CD4-positive, alpha-beta memory T cell (primary cell): ENCODE measurements around the gene TMEM14C. TPM values are rescaled to one million over a fixed set of nuclear protein-coding genes. Genes with fewer than 3 reads are reported as not detected.
"Not testable (repeated sequence)": the region's sequence is repeated elsewhere in the genome, so short reads cannot be mapped to it uniquely, and the experiment has no call there.

Source experiments
- CTCF ChIA-PET: fragments of 350-600 bp; sonication (Branson Sonifier 250); formaldehyde crosslinking; loops from one replicate; lab custom pipeline; 2021; ENCODE audit warnings: inconsistent platforms; ENCODE audit not compliant: partially characterized antibody; lab: Charles Lee
- POLR2A ChIA-PET: fragments of 350-600 bp; sonication (Branson Sonifier 250); formaldehyde crosslinking; loops from one replicate; lab custom pipeline; 2021; ENCODE audit not compliant: partially characterized antibody; lab: Charles Lee
- DNase-seq, 5 donors: peaks; one replicate each; pipeline versions ENCODE4 v3.0.0 to v3.0.0-alpha.2; 2020 to 2022; ENCODE audit warnings: mixed read lengths in 1 of 5
- H3K27ac ChIP-seq: one replicate; pipeline ENCODE4 v1.7.0; 2013; ENCODE audit warnings: low read depth, low read length
- H3K27me3 ChIP-seq: 2 replicates; pipeline ENCODE4 v1.7.0; 2013; ENCODE audit warnings: mild to moderate bottlenecking, low read length, moderate library complexity; ENCODE audit not compliant: insufficient read depth
- H3K36me3 ChIP-seq: 2 replicates; pipeline ENCODE4 v1.7.0; 2013; ENCODE audit warnings: mild to moderate bottlenecking, low read length, moderate library complexity; ENCODE audit not compliant: insufficient read depth
- H3K4me1 ChIP-seq: 2 replicates; pipeline ENCODE4 v1.7.0; 2013; ENCODE audit warnings: mild to moderate bottlenecking, low read length, moderate library complexity; ENCODE audit not compliant: insufficient read depth
- H3K4me3 ChIP-seq, 2 donors: one replicate each; pipeline ENCODE4 v1.7.0; 2013; ENCODE audit warnings: low read length in 2 of 2, mild to moderate bottlenecking in 1 of 2
- H3K9me3 ChIP-seq, 2 donors: one replicate each; pipeline ENCODE4 v1.7.0; 2013; ENCODE audit warnings: low read length in 2 of 2, control low read depth in 1 of 2; ENCODE audit not compliant: control insufficient read depth in 1 of 2
- H3K27ac Mint-ChIP-seq, 7 donors: one replicate each; pipeline ENCODE4 v1.8.0; 2020 to 2021; ENCODE audit warnings: mixed read lengths in 7 of 7, mild to moderate bottlenecking in 6 of 7, inconsistent platforms in 3 of 7, moderate library complexity in 3 of 7
- H3K27me3 Mint-ChIP-seq, 2 donors: one replicate each; pipeline ENCODE4 v1.8.0; 2020 to 2021; ENCODE audit warnings: mixed read lengths in 2 of 2
- H3K36me3 Mint-ChIP-seq, 2 donors: one replicate each; pipeline ENCODE4 v1.8.0; 2020 to 2021; ENCODE audit warnings: mixed read lengths in 2 of 2, inconsistent platforms in 1 of 2, mild to moderate bottlenecking in 1 of 2
- H3K4me1 Mint-ChIP-seq, 4 donors: one replicate each; pipeline ENCODE4 v1.8.0; 2020 to 2021; ENCODE audit warnings: mixed read lengths in 4 of 4, mild to moderate bottlenecking in 1 of 4
- H3K4me3 Mint-ChIP-seq, 8 donors: one replicate each; pipeline ENCODE4 v1.8.0; 2020 to 2021; ENCODE audit warnings: mixed read lengths in 8 of 8, mild to moderate bottlenecking in 7 of 8, moderate library complexity in 6 of 8, inconsistent platforms in 3 of 8
- H3K9me3 Mint-ChIP-seq, 8 donors: one replicate each; pipeline ENCODE4 v1.8.0; 2020 to 2021; ENCODE audit warnings: mixed read lengths in 8 of 8, mild to moderate bottlenecking in 5 of 8, inconsistent platforms in 3 of 8, moderate library complexity in 1 of 8
- intact Hi-C: fragments of 100-400 bp; cut with micrococcal nuclease; formaldehyde crosslinking; loops from one replicate; pipeline ENCODE4 v1.15.1; 2023
- polyA plus RNA-seq, 2 donors: library from polyadenylated mRNA; unstranded; fragments of 300-500 nt; fragmentation: Illumina TruSeq; gene quantifications; one replicate each; pipeline ENCODE4 v1.2.3, GENCODE V29; 2021
- total RNA-seq, 2 experiments: library from RNA; stranded (reverse); gene quantifications; one replicate each; pipeline ENCODE4 v1.2.3, GENCODE V29; 2021

TMEM14C gene
- total and polyA plus RNA-seq, 4 experiments from 2014 or later: 34.1 to 107 (median 63.6) TPM

DNA sequence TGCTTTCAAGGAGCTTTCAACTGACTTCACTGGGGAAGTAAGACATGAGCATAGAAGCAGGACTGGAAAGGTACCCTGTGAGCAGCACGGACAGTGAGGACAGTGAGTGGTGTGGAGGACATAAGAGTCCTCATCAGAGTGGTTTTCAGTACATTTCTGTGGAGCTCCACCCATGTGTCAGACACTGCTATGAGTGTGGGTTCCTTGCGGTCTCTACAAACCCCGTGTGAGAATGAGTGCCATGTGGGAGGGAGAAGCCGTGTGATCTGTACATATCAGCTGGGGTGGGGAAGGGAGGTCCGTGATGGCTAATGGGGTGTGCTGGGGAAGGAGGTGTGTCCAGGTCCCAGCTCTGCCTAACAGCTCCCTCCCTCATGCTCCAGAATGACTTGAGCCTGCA lies 28.9 kb downstream of the TMEM14C start:
- H3K9me3 Mint-ChIP-seq, H3K27me3 ChIP-seq, H3K4me3 ChIP-seq, H3K27me3 Mint-ChIP-seq, H3K9me3 ChIP-seq, H3K4me3 Mint-ChIP-seq, DNase-seq, intact Hi-C loops, H3K27ac ChIP-seq, CTCF ChIA-PET: not testable (repeated sequence)
- POLR2A ChIA-PET: interaction anchor here (0.9 kb wide), 1 partner anchor 57 kb away, joined by 3 read pairs; the partner anchor contains the start of genes C6orf52 and PAK1IP1
- H3K4me1 ChIP-seq: peaks cover 38% of the 10 kb centered on the region
- H3K36me3 ChIP-seq: peaks cover 26% of the 10 kb centered on the region
- Mint-ChIP-seq H3K36me3 (peaks cover 44 to 73% of the 10 kb centered on the region in 2 donors), H3K27ac (peak overlapping the region in 1 of 7 donors; percentile 22), H3K4me1 (peaks cover 33 to 75% (median 58%) of the 10 kb centered on the region in 4 donors)

DNA sequence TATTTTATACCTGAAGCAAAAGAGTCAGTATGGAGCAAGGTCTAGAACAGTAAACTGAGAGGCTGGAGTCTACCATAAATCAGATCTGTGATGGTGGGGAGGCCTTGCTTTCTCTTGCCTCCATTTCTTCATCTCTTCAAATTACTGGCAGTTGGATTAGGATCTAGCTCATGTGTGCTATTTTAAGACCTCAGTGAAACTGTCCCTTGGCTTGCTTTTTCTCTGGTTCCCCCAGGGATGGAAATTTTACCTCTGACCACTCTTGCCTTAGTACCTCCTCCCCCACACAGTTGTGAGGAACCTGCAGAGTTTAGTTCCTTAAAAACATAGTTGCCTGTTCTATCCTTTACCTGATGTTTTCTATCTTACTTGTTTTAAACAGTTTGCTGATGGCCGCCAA lies 33.2 kb downstream of the TMEM14C start:
- ChIA-PET POLR2A (no interaction called here), CTCF (no interaction called here)
- H3K36me3 ChIP-seq: peaks cover 26% of the 10 kb centered on the region
- H3K4me3 ChIP-seq: no peak overlapping the region
- no peak for DNase-seq
- peaks cover 6% of the 10 kb centered on the region for H3K4me1 ChIP-seq
- H3K4me1 Mint-ChIP-seq: peaks cover 22 to 48% (median 40%) of the 10 kb centered on the region in 4 donors
- no peaks in the 10 kb centered on the region for H3K27me3 Mint-ChIP-seq
- H3K4me3 Mint-ChIP-seq: no peak overlapping the region
- peaks cover 64 to 77% of the 10 kb centered on the region in 2 donors for H3K36me3 Mint-ChIP-seq
- no peaks in the 10 kb centered on the region for H3K9me3 Mint-ChIP-seq
- peak overlapping the region in 3 of 7 donors; percentile 9 to 57 (median 44) for H3K27ac Mint-ChIP-seq
- H3K27me3 ChIP-seq: no peaks in the 10 kb centered on the region
- no peaks in the 10 kb centered on the region for H3K9me3 ChIP-seq
- no peak overlapping the region for H3K27ac ChIP-seq
- intact Hi-C loops: no loop called here

DNA sequence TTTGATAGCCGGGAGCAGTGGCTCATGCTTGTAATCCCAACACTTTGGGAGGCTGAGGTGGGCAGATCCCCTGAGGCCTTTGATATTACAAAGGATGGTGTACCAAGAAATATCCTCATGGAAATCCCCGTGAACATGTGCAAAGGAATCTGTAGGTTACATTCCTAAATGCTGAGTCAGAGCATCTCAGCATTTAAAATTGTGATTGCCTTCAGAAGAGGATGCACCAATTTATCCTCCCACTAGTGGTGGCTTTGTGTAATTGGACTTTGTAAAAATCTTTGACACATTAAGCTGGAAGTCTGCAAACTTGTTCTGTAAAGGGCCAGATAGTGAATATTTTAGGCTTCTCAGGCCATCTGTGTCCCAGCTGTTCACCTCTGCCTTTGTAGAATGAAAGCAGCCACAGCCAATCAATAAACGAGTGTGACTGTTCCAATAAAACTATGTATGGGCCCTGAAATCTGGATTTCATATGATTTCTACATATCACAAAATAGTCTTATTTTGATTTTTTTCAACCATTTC lies 36.5 kb downstream of the TMEM14C start:
- Mint-ChIP-seq H3K27ac (peak overlapping the region in 1 of 7 donors; percentile 53), H3K4me3 (no peak overlapping the region), H3K36me3 (peaks cover 58 to 63% of the 10 kb centered on the region in 2 donors), H3K4me1 (peaks cover 10 to 26% (median 20%) of the 10 kb centered on the region in 4 donors), H3K27me3 (no peaks in the 10 kb centered on the region), H3K9me3 (no peaks in the 10 kb centered on the region)
- Histone ChIP-seq H3K27me3 (no peaks in the 10 kb centered on the region), H3K4me1 (no peaks in the 10 kb centered on the region), H3K27ac (no peak overlapping the region), H3K36me3 (peaks cover 16% of the 10 kb centered on the region), H3K9me3 (no peaks in the 10 kb centered on the region), H3K4me3 (no peak overlapping the region)
- intact Hi-C loops: loop anchor here (2.0 kb wide), 1 partner anchor 281 kb away; no protein-coding TSS in a partner anchor
- ChIA-PET POLR2A (interaction anchor here (1.7 kb wide), 1 partner anchor 11 kb away, joined by 3 read pairs; no protein-coding TSS in a partner anchor), CTCF (interaction anchor here (0.6 to 1.1 kb wide), 4 partner anchors 15 to 189 kb away, joined by 3 read pairs; partner anchors contain the start of genes C6orf52 and PAK1IP1)
- peak in 3 of 5 donors; percentile 13 to 23 (median 16) for DNase-seq

DNA sequence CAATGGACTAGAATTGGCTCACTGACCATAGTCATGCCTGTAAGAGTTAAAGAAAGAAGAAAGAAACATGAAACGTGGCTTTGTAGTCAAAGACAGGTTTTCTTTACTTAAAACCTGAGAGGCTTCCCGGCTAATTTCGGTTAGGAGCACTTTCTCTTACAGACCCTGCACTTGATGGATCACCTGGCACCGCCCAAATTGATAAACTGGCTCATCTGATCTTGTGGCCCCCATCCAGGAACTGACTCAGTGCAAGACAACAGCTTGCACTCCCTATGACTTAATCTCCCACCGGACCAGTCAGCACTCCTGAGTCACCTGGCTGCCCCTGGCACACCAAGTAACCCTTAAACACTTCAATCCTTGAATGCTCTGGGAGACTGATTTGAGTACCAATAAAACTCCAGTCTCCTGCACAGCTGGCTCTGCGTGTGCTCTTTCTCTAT lies 37.0 kb downstream of the TMEM14C start:
- Mint-ChIP-seq H3K27ac (no peak overlapping the region), H3K4me1 (peaks cover 9 to 23% (median 16%) of the 10 kb centered on the region in 4 donors), H3K4me3 (no peak overlapping the region), H3K9me3 (no peaks in the 10 kb centered on the region), H3K36me3 (peaks cover 52 to 57% of the 10 kb centered on the region in 2 donors), H3K27me3 (no peaks in the 10 kb centered on the region)
- no peak overlapping the region for H3K27ac ChIP-seq
- no peaks in the 10 kb centered on the region for H3K27me3 ChIP-seq
- no peaks in the 10 kb centered on the region for H3K9me3 ChIP-seq
- H3K4me1 ChIP-seq: no peaks in the 10 kb centered on the region
- H3K4me3 ChIP-seq: no peak overlapping the region
- POLR2A ChIA-PET: interaction anchor here (1.7 kb wide), 1 partner anchor 12 kb away, joined by 3 read pairs; no protein-coding TSS in a partner anchor
- peaks cover 11% of the 10 kb centered on the region for H3K36me3 ChIP-seq
- intact Hi-C loops: loop anchor here (2.0 kb wide), 1 partner anchor 281 kb away; no protein-coding TSS in a partner anchor
- CTCF ChIA-PET: interaction anchor here (0.9 to 1.1 kb wide), 2 partner anchors 14 to 65 kb away, joined by 3 read pairs; partner anchors contain the start of genes C6orf52 and PAK1IP1
- no peak for DNase-seq

DNA sequence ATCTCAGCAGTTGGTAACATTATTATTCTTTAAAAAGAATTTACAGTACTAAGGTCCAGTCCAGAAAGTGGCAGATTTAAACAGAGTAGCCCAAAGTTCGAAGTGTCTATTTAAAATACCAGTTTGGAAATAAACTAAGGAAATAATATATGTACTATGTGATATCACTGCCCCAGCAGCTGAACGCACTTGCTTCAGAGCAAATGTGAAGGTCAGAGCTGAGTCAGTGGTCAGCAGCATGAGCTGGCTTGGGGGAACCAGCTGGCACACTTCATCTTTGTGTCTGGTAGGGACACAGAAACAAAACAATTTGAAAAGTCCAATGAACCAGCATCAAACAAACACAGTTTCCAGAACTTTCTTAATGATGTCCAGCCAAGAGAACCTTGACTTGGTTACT lies 40.1 kb downstream of the TMEM14C start:
- H3K9me3 Mint-ChIP-seq: no peaks in the 10 kb centered on the region
- POLR2A ChIA-PET: no interaction called here

DNA sequence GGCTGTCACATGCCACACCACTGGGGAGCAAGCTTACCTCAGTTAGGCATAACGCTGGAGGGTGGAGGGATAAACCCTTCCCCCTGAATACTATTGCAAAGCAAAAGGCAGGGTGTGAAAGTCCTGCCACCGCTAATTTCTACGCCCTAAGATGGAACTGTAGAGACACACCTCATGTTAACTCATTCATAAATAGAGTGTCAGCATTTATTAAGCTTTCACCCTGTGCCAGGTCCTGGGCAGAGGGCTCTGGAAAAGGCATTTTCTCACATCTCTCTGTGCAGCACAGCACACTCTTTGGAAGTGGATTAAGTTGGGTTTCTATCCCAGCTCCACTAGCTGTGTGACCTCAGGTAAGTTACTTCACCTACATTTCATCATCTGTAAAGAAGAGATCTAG lies 46.5 kb downstream of the TMEM14C start:
- H3K36me3 ChIP-seq: peaks cover 5% of the 10 kb centered on the region
- Mint-ChIP-seq H3K4me1 (no peaks in the 10 kb centered on the region), H3K27me3 (no peaks in the 10 kb centered on the region), H3K36me3 (peaks cover 24 to 28% of the 10 kb centered on the region in 2 donors), H3K27ac (peak overlapping the region in 3 of 7 donors; percentile 27 to 55 (median 48)), H3K9me3 (no peaks in the 10 kb centered on the region), H3K4me3 (no peak overlapping the region)
- H3K27me3 ChIP-seq: no peaks in the 10 kb centered on the region
- no peaks in the 10 kb centered on the region for H3K9me3 ChIP-seq
- no peaks in the 10 kb centered on the region for H3K4me1 ChIP-seq
- no peak overlapping the region for H3K4me3 ChIP-seq
- intact Hi-C loops: no loop called here
- POLR2A ChIA-PET: no interaction called here
- H3K27ac ChIP-seq: no peak overlapping the region
- CTCF ChIA-PET: no interaction called here
- no peak for DNase-seq

More for the DNA sequence above, 40.1 kb downstream of the TMEM14C start:
- H3K4me1 Mint-ChIP-seq: peaks cover 6 to 18% (median 10%) of the 10 kb centered on the region in 4 donors
- Histone ChIP-seq H3K9me3 (no peaks in the 10 kb centered on the region), H3K27me3 (no peaks in the 10 kb centered on the region), H3K4me3 (no peak overlapping the region), H3K27ac (no peak overlapping the region), H3K36me3 (peaks cover 4% of the 10 kb centered on the region), H3K4me1 (no peaks in the 10 kb centered on the region)
- H3K4me3 Mint-ChIP-seq: no peak overlapping the region
- no peak for DNase-seq
- intact Hi-C loops: no loop called here
- H3K36me3 Mint-ChIP-seq: peaks cover 30% of the 10 kb centered on the region in 2 donors
- no peak overlapping the region for H3K27ac Mint-ChIP-seq
- H3K27me3 Mint-ChIP-seq: no peaks in the 10 kb centered on the region
- CTCF ChIA-PET: no interaction called here

DNA sequence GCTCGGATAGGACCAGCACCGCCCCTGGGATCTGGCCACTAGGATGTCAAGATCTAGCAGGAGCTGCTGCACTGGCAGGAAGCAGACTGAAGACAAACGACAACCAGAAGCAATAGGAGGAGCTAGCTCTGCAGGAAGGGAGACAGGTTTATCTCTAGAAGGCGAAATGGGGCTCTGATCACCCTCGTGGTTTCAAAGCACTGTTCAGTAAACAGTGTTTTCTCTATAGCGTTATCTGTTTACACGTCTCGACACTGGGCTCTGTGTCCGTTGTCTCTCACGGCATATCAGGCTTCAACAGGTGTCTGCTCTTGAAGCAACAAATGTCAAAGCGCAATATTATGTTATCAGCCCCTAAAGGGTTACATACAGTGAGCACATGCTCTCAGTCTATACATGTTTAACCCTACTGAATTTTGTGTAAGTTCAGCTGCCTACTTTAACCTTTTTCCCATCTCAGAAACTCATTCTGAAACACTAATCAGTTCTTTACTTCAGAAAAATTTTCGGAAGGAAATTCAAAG lies 48.6 kb downstream of the TMEM14C start:
- ChIA-PET CTCF (interaction anchor here (0.9 to 1.4 kb wide), 2 partner anchors 26 to 292 kb away, joined by 3 read pairs; no protein-coding TSS in a partner anchor), POLR2A (no interaction called here)
- Mint-ChIP-seq H3K27me3 (no peaks in the 10 kb centered on the region), H3K4me1 (peaks cover 0 to 1% (median 0%) of the 10 kb centered on the region in 4 donors), H3K36me3 (peaks cover 37 to 39% of the 10 kb centered on the region in 2 donors), H3K27ac (peak overlapping the region in 3 of 7 donors; percentile 15 to 70 (median 39)), H3K4me3 (no peak overlapping the region), H3K9me3 (no peaks in the 10 kb centered on the region)
- DNase-seq: no peak
- Histone ChIP-seq H3K36me3 (peaks cover 10% of the 10 kb centered on the region), H3K9me3 (no peaks in the 10 kb centered on the region), H3K27ac (no peak overlapping the region), H3K4me3 (no peak overlapping the region), H3K27me3 (no peaks in the 10 kb centered on the region), H3K4me1 (no peaks in the 10 kb centered on the region)
- intact Hi-C loops: no loop called here
